Measurements from ENCODE around the gene FJX1.

FJX1 gene, protein sequence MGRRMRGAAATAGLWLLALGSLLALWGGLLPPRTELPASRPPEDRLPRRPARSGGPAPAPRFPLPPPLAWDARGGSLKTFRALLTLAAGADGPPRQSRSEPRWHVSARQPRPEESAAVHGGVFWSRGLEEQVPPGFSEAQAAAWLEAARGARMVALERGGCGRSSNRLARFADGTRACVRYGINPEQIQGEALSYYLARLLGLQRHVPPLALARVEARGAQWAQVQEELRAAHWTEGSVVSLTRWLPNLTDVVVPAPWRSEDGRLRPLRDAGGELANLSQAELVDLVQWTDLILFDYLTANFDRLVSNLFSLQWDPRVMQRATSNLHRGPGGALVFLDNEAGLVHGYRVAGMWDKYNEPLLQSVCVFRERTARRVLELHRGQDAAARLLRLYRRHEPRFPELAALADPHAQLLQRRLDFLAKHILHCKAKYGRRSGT

DNA sequence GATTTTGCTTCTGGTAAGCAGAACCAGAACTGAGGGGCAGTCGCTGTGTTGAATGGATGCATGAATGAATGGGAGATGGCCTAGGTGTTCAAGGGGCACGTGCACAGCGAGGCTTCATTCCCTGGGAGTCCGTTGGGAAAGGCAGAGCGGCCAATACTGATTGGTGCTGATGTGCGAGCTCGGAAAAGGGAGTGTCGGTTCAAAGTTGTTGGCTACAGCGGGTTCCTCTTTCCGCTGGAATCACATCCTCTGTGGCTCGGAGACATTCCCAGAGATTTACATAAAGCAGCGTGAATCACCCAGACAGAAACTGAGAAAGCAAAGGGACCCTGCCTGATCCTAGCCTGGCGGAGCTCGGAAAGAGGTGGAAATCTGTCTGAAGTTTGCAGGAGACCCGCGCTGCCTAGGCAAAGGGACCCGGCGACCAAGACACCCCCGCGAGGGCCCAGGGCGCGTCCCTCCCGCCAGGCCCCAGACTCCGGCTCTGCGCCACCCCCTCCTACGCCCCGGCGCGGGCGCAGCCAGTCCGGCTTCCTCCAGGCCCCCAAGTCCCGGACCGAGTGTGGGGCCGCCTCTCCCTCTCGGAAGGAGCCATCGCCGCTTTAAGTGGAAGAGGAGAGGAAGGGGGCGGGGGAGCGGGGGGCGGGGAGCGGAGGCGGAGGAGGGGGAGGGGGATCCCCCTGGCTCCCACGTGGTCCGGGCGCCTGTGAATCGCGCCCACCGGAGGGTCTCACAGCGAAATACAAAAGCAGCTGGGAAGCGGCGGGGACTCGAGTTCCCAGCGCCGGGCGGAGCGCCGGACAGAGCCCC, at the start of gene FJX1:
Gene FJX1 (plus strand): TSS at position 774 of the 810 bp plus-strand sequence. CDS start 177 bp downstream, outside the sequence.
- no peak within 1 kb of the TSS for H3K4me3 ChIP-seq (ENCODE audit: low read depth in 1 of 2, low read length in 1 of 2)
- H3K4me1 ChIP-seq (ENCODE audit: control insufficient read depth in 1 of 2, insufficient read depth in 1 of 2, low read depth in 1 of 2, low read length in 1 of 2) = peaks cover 0 to 21% of the 10 kb centered on the region in 2 experiments
- no peaks in the 10 kb centered on the region for H3K9me3 ChIP-seq
- no peak within 1 kb of the TSS for H3K27ac ChIP-seq
- TF ChIP-seq, protein P1, sequence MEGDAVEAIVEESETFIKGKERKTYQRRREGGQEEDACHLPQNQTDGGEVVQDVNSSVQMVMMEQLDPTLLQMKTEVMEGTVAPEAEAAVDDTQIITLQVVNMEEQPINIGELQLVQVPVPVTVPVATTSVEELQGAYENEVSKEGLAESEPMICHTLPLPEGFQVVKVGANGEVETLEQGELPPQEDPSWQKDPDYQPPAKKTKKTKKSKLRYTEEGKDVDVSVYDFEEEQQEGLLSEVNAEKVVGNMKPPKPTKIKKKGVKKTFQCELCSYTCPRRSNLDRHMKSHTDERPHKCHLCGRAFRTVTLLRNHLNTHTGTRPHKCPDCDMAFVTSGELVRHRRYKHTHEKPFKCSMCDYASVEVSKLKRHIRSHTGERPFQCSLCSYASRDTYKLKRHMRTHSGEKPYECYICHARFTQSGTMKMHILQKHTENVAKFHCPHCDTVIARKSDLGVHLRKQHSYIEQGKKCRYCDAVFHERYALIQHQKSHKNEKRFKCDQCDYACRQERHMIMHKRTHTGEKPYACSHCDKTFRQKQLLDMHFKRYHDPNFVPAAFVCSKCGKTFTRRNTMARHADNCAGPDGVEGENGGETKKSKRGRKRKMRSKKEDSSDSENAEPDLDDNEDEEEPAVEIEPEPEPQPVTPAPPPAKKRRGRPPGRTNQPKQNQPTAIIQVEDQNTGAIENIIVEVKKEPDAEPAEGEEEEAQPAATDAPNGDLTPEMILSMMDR (IDR thresholded peaks at IDR 0.05) = no peak
- H3K36me3 ChIP-seq = no peaks in the 10 kb centered on the region
- peaks cover 100% of the 10 kb centered on the region for H3K27me3 ChIP-seq

DNA sequence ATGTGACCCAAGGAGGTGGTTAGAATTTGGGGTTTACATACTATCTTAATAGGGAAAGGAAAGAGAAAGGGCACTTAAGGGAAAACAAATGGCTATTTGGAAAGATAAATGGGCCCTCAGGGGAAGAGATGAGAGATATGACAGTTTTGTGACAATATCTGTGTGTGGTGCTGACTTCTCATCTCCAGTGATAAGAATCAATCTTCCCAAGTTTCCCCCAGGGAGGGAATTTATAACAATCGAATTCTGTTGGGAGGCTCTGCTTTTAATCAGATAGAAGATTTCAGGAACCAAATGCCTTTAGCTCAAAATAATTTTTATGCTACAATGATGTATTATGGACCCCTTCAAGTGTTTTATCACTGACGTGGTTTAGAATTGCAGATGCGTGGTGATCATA, 46.6 kb upstream of the FJX1 start:
- TF ChIP-seq, protein P1 (IDR thresholded peaks at IDR 0.05) = no peak
- Histone ChIP-seq H3K4me3 (ENCODE audit: low read depth in 1 of 2, low read length in 1 of 2) (no peak overlapping the region), H3K27me3 (peaks cover 10% of the 10 kb centered on the region), H3K27ac (no peak overlapping the region), H3K9me3 (no peaks in the 10 kb centered on the region), H3K36me3 (no peaks in the 10 kb centered on the region), H3K4me1 (ENCODE audit: control insufficient read depth in 1 of 2, insufficient read depth in 1 of 2, low read depth in 1 of 2, low read length in 1 of 2) (peaks cover 0 to 9% of the 10 kb centered on the region in 2 experiments)

DNA sequence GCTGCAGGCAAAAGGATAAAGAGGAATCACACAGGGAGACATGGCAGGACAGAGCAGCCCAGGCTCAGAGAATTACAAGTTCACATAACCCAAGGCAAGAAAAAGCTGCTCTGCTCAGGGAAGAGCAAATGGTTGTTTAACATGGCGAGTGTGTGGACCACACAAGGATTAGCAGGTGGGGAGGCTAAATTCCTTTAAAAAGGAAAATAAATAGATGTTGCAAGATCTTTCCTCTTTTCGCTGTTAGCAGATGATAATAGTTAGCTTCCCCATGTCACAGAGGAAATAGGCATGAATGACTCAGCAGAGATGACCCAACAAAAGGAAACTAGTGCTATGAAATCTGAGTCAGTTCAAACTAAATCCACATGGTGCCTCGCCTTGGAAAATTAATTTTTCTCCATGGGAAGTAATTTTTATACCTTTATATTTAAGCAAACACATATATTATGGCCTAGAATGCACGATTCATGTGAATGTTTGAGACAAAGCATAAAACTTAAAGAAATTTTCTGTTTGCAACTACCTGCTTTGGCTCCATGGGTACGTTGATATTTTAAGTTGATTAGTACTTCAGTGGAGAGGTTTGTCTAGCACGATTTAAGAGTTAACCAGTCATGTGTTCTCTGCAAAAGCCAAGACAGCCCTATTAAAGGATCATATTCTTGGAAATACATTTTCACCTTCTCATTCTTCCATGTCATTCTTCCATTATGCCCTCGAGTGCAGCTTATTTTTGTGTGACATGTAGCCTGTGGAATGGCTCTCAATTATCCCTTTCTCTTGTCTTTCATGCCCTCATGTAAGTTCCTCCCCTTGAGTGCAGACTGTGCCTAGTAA, 38.5 kb upstream of the FJX1 start:
- H3K27me3 ChIP-seq = peaks cover 6% of the 10 kb centered on the region
- H3K36me3 ChIP-seq = no peaks in the 10 kb centered on the region
- peaks cover 0 to 8% of the 10 kb centered on the region in 2 experiments for H3K4me1 ChIP-seq (ENCODE audit: control insufficient read depth in 1 of 2, insufficient read depth in 1 of 2, low read depth in 1 of 2, low read length in 1 of 2)
- no peak overlapping the region for H3K27ac ChIP-seq
- no peak overlapping the region for H3K4me3 ChIP-seq (ENCODE audit: low read depth in 1 of 2, low read length in 1 of 2)
- TF ChIP-seq, protein P1 (IDR thresholded peaks at IDR 0.05) = no peak
- H3K9me3 ChIP-seq = no peaks in the 10 kb centered on the region

DNA sequence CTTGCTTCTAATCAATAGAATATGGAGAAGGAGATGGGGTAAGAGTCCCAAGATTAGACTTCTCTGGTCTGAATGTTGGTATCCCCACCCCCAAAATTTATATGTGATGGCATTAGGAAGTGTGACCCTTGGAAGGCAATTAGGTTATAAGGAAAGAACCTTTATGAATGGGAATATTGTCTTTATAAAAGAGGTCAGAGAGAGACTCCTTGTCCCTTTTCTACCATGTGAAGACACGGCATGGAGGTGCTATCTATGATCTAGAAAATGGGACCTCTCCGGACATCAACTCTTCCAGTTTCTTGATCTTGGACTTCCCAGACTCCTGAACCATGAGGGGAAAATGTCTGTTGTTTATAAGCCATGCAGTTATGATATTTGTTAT, 37.9 kb upstream of the FJX1 start:
- TF ChIP-seq, protein P1 (IDR thresholded peaks at IDR 0.05) = no peak
- Histone ChIP-seq H3K4me1 (ENCODE audit: control insufficient read depth in 1 of 2, insufficient read depth in 1 of 2, low read depth in 1 of 2, low read length in 1 of 2) (peaks cover 3 to 14% of the 10 kb centered on the region in 2 experiments), H3K4me3 (ENCODE audit: low read depth in 1 of 2, low read length in 1 of 2) (no peak overlapping the region), H3K36me3 (no peaks in the 10 kb centered on the region), H3K27ac (no peak overlapping the region), H3K27me3 (peaks cover 7% of the 10 kb centered on the region), H3K9me3 (no peaks in the 10 kb centered on the region)

DNA sequence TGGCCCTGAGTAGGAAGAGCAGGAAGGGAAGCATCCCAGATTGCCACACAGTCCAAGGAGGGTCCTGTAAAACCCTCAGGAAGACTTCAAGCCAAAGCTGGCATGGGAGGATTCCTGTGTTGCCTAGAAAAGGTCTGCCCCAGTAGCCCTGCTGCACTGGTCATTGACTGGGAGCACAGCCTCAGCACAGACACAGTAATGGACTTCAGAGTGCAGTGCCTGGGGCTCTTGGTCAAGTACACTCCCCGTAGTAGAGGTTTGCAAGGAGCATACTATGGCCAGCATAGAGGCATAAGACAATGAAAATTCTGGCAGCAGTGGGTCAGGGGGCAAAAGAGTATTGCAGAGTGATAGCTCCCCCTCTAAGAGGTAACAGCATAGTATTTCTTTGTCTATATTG, 36.2 kb upstream of the FJX1 start:
- H3K36me3 ChIP-seq = no peaks in the 10 kb centered on the region
- no peak overlapping the region for H3K27ac ChIP-seq
- H3K9me3 ChIP-seq = no peaks in the 10 kb centered on the region

More for the DNA sequence above, 36.2 kb upstream of the FJX1 start:
- Histone ChIP-seq H3K4me3 (ENCODE audit: low read depth in 1 of 2, low read length in 1 of 2) (no peak overlapping the region), H3K27me3 (peaks cover 23% of the 10 kb centered on the region), H3K4me1 (ENCODE audit: control insufficient read depth in 1 of 2, insufficient read depth in 1 of 2, low read depth in 1 of 2, low read length in 1 of 2) (peaks cover 4 to 15% of the 10 kb centered on the region in 2 experiments)
- TF ChIP-seq, protein P1 (IDR thresholded peaks at IDR 0.05) = no peak

All from neutrophil (primary cell).